ENCODE measurements around the gene GUCY2D. TPM values are rescaled to one million over a fixed set of nuclear protein-coding genes. Genes with fewer than 3 reads are reported as not detected.

The GUCY2D gene
- total RNA-seq, 4 donors from 2014 or later: not detected

- no peak for TF ChIP-seq CTCF (IDR thresholded peaks at IDR 0.05; ENCODE audit: low read depth)
Observed at GRCh38 chr17:7982666-7983065, 19.7 kb upstream of the GUCY2D start.

GRCh38 chr17:7984904-7985303, 17.5 kb upstream of the GUCY2D start:
- no peak for TF ChIP-seq CTCF (IDR thresholded peaks at IDR 0.05; ENCODE audit: low read depth)

- TF ChIP-seq CTCF (IDR thresholded peaks at IDR 0.05; ENCODE audit: low read depth): no peak
Observed at GRCh38 chr17:7987112-7987893, 15.1 kb upstream of the GUCY2D start.

GRCh38 chr17:7988750-7989178, 13.7 kb upstream of the GUCY2D start:
- no peak for TF ChIP-seq CTCF (IDR thresholded peaks at IDR 0.05; ENCODE audit: low read depth)

- no peak for TF ChIP-seq CTCF (IDR thresholded peaks at IDR 0.05; ENCODE audit: low read depth)
Observed at GRCh38 chr17:7989781-7990655, 12.4 kb upstream of the GUCY2D start.

- TF ChIP-seq CTCF (IDR thresholded peaks at IDR 0.05; ENCODE audit: low read depth): no peak
Observed at GRCh38 chr17:7992516-7992915, 9.9 kb upstream of the GUCY2D start.

GRCh38 chr17:7992924-7993323, 9.5 kb upstream of the GUCY2D start:
- TF ChIP-seq CTCF (IDR thresholded peaks at IDR 0.05; ENCODE audit: low read depth): no peak
